IMR-90 (cell line): ENCODE measurements around the gene NOD1. TPM values are rescaled to one million over a fixed set of nuclear protein-coding genes. Genes with fewer than 3 reads are reported as not detected.

Experiments
- ATAC-seq: fragments of 200-7000 bp; cut with Tn5 transposase; 2 replicates; pipeline ENCODE4 v1.9.1; 2020; ENCODE audit warnings: low read depth, mild to moderate bottlenecking, moderate library complexity
- BruUV-seq: library from RNA; stranded (reverse); fragments of 400-500 nt; replicated peaks from 2 replicates; lab custom pipeline; 2021; lab: Mats Ljungman, UMichigan
- CTCF ChIA-PET: fragments of 300-600 bp; formaldehyde crosslinking; extraction: SDS; loops from one replicate; lab custom pipeline; 2021; ENCODE audit warnings: antibody characterized with exemption; lab: Yijun Ruan, JAX
- POLR2A ChIA-PET: fragments of 300-600 bp; sonication (Branson Sonifier 250); formaldehyde crosslinking; loops from one replicate; lab custom pipeline; 2022; ENCODE audit warnings: antibody characterized with exemption; ENCODE audit not compliant: unreplicated experiment; lab: Charles Lee
- DNase-seq: peaks from one replicate; pipeline ENCODE4 v3.0.0; 2013
- H2AFZ ChIP-seq: replicated peaks from 2 replicates; pipeline ENCODE3; 2013; ENCODE audit warnings: low read length, mild to moderate bottlenecking; ENCODE audit not compliant: poor library complexity
- H2AK5ac ChIP-seq: 2 replicates; pipeline ENCODE4 v1.6.1; 2013; ENCODE audit warnings: low read depth, low read length, inconsistent platforms
- H2AK9ac ChIP-seq: replicated peaks from 2 replicates; pipeline ENCODE3; 2013; ENCODE audit warnings: mild to moderate bottlenecking, low read depth, low read length, moderate library complexity; ENCODE audit not compliant: poor library complexity
- H2BK120ac ChIP-seq: 2 replicates; pipeline ENCODE4 v1.6.1; 2013; ENCODE audit warnings: low read depth, low read length, inconsistent platforms
- H2BK15ac ChIP-seq: 3 replicates; pipeline ENCODE4 v1.6.1; 2013; ENCODE audit warnings: low read depth, low read length, inconsistent platforms
- H2BK20ac ChIP-seq: 2 replicates; pipeline ENCODE4 v1.6.1; 2013; ENCODE audit warnings: low read depth, mild to moderate bottlenecking, inconsistent platforms, low read length, moderate library complexity
- H2BK5ac ChIP-seq: 2 replicates; pipeline ENCODE4 v1.6.1; 2013; ENCODE audit warnings: mild to moderate bottlenecking, low read depth, low read length, inconsistent platforms; ENCODE audit not compliant: poor library complexity, severe bottlenecking
- H3K14ac ChIP-seq: replicated peaks from 2 replicates; pipeline ENCODE4 v1.6.1; 2013; ENCODE audit warnings: low read depth, low read length, inconsistent platforms
- H3K18ac ChIP-seq: 2 replicates; pipeline ENCODE4 v1.6.1; 2013; ENCODE audit warnings: low read depth, low read length, control low read depth
- H3K23ac ChIP-seq: 2 replicates; pipeline ENCODE4 v1.6.1; 2013; ENCODE audit warnings: low read depth, low read length, inconsistent platforms
- H3K27ac ChIP-seq: 2 replicates; pipeline ENCODE4 v1.5.1; 2013; ENCODE audit warnings: mild to moderate bottlenecking, control low read depth, low read length; ENCODE audit not compliant: insufficient read depth
- H3K27me3 ChIP-seq: 2 replicates; pipeline ENCODE4 v1.6.1; 2013; ENCODE audit warnings: low read length; ENCODE audit not compliant: control insufficient read depth, insufficient read depth
- H3K36me3 ChIP-seq: 2 replicates; pipeline ENCODE4 v1.6.1; 2013; ENCODE audit warnings: low read length, mixed read lengths; ENCODE audit not compliant: control insufficient read depth, insufficient read depth
- H3K4ac ChIP-seq: 2 replicates; pipeline ENCODE4 v1.6.1; 2013; ENCODE audit warnings: low read depth, low read length, inconsistent platforms
- H3K4me1 ChIP-seq: 2 replicates; pipeline ENCODE4 v1.6.1; 2013; ENCODE audit warnings: low read length, mixed read lengths; ENCODE audit not compliant: control insufficient read depth, insufficient read depth
- H3K4me2 ChIP-seq: 2 replicates; pipeline ENCODE4 v1.6.1; 2013; ENCODE audit warnings: low read depth, mild to moderate bottlenecking, control low read depth, low read length, moderate library complexity
- H3K4me3 ChIP-seq: 2 replicates; pipeline ENCODE4 v1.5.1; 2013; ENCODE audit warnings: low read depth, mild to moderate bottlenecking, control low read depth, low read length, moderate library complexity; ENCODE audit not compliant: insufficient read depth
- H3K56ac ChIP-seq: 2 replicates; pipeline ENCODE4 v1.6.1; 2013; ENCODE audit warnings: low read length, inconsistent platforms; ENCODE audit not compliant: insufficient read depth; ENCODE audit errors: extremely low read depth
- H3K79me1 ChIP-seq, 2 experiments: 2 replicates each; pipeline ENCODE4 v1.6.1; 2013; ENCODE audit warnings: low read length in 2 of 2, inconsistent platforms in 1 of 2, low read depth in 1 of 2
- H3K9ac ChIP-seq: 2 replicates; pipeline ENCODE4 v1.6.1; 2013; ENCODE audit warnings: low read depth, low read length, control low read depth
- H3K9me1 ChIP-seq: 2 replicates; pipeline ENCODE4 v1.6.1; 2013; ENCODE audit warnings: low read length, inconsistent platforms; ENCODE audit not compliant: insufficient read depth
- H3K9me3 ChIP-seq: 2 replicates; pipeline ENCODE4 v1.6.1; 2013; ENCODE audit warnings: low read length; ENCODE audit not compliant: control insufficient read depth, insufficient read depth
- H4K20me1 ChIP-seq: 2 replicates; pipeline ENCODE4 v1.6.1; 2013; ENCODE audit warnings: low read length, inconsistent platforms; ENCODE audit not compliant: insufficient read depth
- H4K5ac ChIP-seq: 2 replicates; pipeline ENCODE4 v1.6.1; 2013; ENCODE audit warnings: mild to moderate bottlenecking, low read depth, low read length, control low read depth
- H4K8ac ChIP-seq, 2 experiments: 2 replicates each; pipeline ENCODE4 v1.6.1; 2013; ENCODE audit warnings: low read depth in 2 of 2, low read length in 2 of 2, control low read depth in 1 of 2, inconsistent platforms in 1 of 2
- H4K91ac ChIP-seq: 2 replicates; pipeline ENCODE4 v1.6.1; 2013; ENCODE audit warnings: low read depth, low read length, inconsistent platforms; ENCODE audit not compliant: insufficient read depth
- BHLHE40 ChIP-seq: fragments of 150-350 bp; IDR thresholded peaks from 2 replicates; pipeline ENCODE4 v1.6.1; 2016; ENCODE audit warnings: mild to moderate bottlenecking, low read depth, low read length
- CEBPB ChIP-seq: IDR thresholded peaks from 2 replicates; pipeline ENCODE4 v1.6.1; 2012; ENCODE audit warnings: low read depth, low read length, improper control_type of control experiment
- CHD1 ChIP-seq: IDR thresholded peaks from 2 replicates; pipeline ENCODE4 v1.6.1; 2012; ENCODE audit warnings: low read depth, low read length, improper control_type of control experiment
- FOS ChIP-seq: fragments of 150-350 bp; IDR thresholded peaks from 2 replicates; pipeline ENCODE4 v1.6.1; 2016; ENCODE audit warnings: low read depth, low read length
- MAFK ChIP-seq: IDR thresholded peaks from 2 replicates; pipeline ENCODE4 v1.6.1; 2012; ENCODE audit warnings: low read depth, low read length, improper control_type of control experiment
- MAZ ChIP-seq: IDR thresholded peaks from 2 replicates; pipeline ENCODE4 v1.6.1; 2012; ENCODE audit warnings: low read depth, mild to moderate bottlenecking, low read length, improper control_type of control experiment, moderate library complexity, borderline replicate concordance
- MXI1 ChIP-seq: IDR thresholded peaks from 2 replicates; pipeline ENCODE4 v1.6.1; 2012; ENCODE audit warnings: low read depth, mild to moderate bottlenecking, low read length, moderate library complexity, borderline replicate concordance
- NFE2L2 ChIP-seq: fragments of 150-350 bp; IDR thresholded peaks from 2 replicates; pipeline ENCODE4 v1.6.1; 2016; ENCODE audit warnings: low read depth, mild to moderate bottlenecking, low read length
- POLR2A ChIP-seq: IDR thresholded peaks from 2 replicates; pipeline ENCODE4 v1.6.1; 2012; ENCODE audit warnings: mild to moderate bottlenecking, low read depth, low read length
- RAD21 ChIP-seq: IDR thresholded peaks from 2 replicates; pipeline ENCODE4 v1.6.1; 2012; ENCODE audit warnings: low read length, improper control_type of control experiment
- RCOR1 ChIP-seq: IDR thresholded peaks from 2 replicates; pipeline ENCODE4 v1.6.1; 2012; ENCODE audit warnings: mild to moderate bottlenecking, low read length, improper control_type of control experiment; ENCODE audit not compliant: insufficient replicate concordance
- RFX5 ChIP-seq: IDR thresholded peaks from 2 replicates; pipeline ENCODE4 v1.8.0; 2012; ENCODE audit warnings: low read depth, mild to moderate bottlenecking, low read length, moderate library complexity
- SMC3 ChIP-seq: fragments of 150-350 bp; IDR thresholded peaks from 2 replicates; pipeline ENCODE4 v1.6.1; 2016; ENCODE audit warnings: low read depth, mild to moderate bottlenecking, antibody characterized with exemption, low read length, moderate library complexity
- USF2 ChIP-seq: fragments of 150-350 bp; IDR thresholded peaks from 2 replicates; pipeline ENCODE4 v1.6.1; 2017; ENCODE audit warnings: mild to moderate bottlenecking, antibody characterized with exemption, low read length, low read depth
- WGBS, 2 experiments: methylation state at CpG; one replicate each; pipeline versions ENCODE4 v1.1.5 to v1.1.7; 2013; ENCODE audit warnings: missing lambda C conversion rate in 2 of 2; ENCODE audit not compliant: insufficient read length in 1 of 2; ENCODE audit errors: extremely low coverage in 2 of 2; 5-methylcytosine and 5-hydroxymethylcytosine counted together
- dilution Hi-C: fragments of 300-500 bp; cut with HindIII; formaldehyde crosslinking; loops from one replicate; pipeline ENCODE4 v1.14.3; 2018; ENCODE audit warnings: low sequenced_read_pairs; ENCODE audit not compliant: unreplicated experiment
- in situ Hi-C: fragments of 300-500 bp; cut with MboI; formaldehyde crosslinking; loops from 3 replicates; pipeline ENCODE4 v1.14.3; 2019; ENCODE audit warnings: low sequenced_read_pairs, inconsistent platforms, mixed read lengths
- intact Hi-C: fragments of 100-400 bp; cut with micrococcal nuclease; formaldehyde crosslinking; loops from 2 replicates; pipeline ENCODE4 v1.10.0; 2022
- polyA plus RNA-seq, 3 experiments: library from polyadenylated mRNA; depleted of rRNA; stranded (reverse); fragments of >200 nt; gene quantifications; 2 replicates each; pipeline ENCODE4 v1.2.3, GENCODE V29; 2012; ENCODE audit warnings: low replicate concordance in 1 of 3
- total RNA-seq: library from RNA; depleted of rRNA; stranded (reverse); fragments of >200 nt; gene quantifications from 2 replicates; pipeline ENCODE4 v1.2.3, GENCODE V29; 2012
- TF ChIP-seq, protein P1 (sequence below): fragments of 150-350 bp; IDR thresholded peaks from 2 replicates; pipeline ENCODE4 v1.6.1; 2016; ENCODE audit warnings: low read depth, mild to moderate bottlenecking, low read length, moderate library complexity, borderline replicate concordance
- TF ChIP-seq, protein P2 (sequence below): conservative IDR thresholded peaks from 2 replicates; pipeline ENCODE4 v1.5.1; 2012; ENCODE audit warnings: mild to moderate bottlenecking, low read depth, low read length, improper control_type of control experiment

NOD1 gene
- total and polyA plus RNA-seq, 2 of the 4 experiments (the other 2 are of a cell fraction): 1.8 to 3.0 TPM

DNA sequence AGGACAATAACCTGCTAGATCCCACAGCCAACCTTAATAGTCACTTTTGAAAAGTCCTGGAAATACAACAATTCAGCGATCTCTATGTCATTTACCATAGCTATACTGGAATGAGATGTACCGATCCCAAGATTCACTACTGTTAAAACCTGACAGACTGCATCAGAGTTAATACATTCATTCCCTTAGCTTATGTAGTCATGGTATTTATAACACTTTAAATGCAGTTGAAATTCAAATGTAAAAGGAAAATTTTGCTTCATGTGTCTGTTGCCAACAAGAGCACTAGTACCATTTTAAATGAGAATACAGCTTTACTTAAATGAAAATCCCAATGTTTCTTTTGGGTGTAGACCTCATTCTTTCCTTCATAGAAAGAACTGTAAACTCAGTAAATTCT is 37.2 kb upstream of the NOD1 start:
- Histone ChIP-seq H3K9ac (no peak overlapping the region), H3K4me3 (no peak overlapping the region), H3K4ac (no peak overlapping the region), H4K20me1 (no peaks in the 10 kb centered on the region), H4K91ac (no peak overlapping the region), H3K4me1 (peaks cover 2% of the 10 kb centered on the region), H3K27me3 (no peaks in the 10 kb centered on the region), H2BK5ac (no peak overlapping the region), H2AK5ac (no peak overlapping the region), H3K4me2 (no peak overlapping the region), H2BK20ac (no peak overlapping the region), H4K5ac (no peak overlapping the region), H3K56ac (no peak overlapping the region), H2AFZ (no peak overlapping the region), H2BK15ac (no peak overlapping the region), H3K18ac (no peak overlapping the region), H4K8ac (no peak overlapping the region), H3K9me3 (no peaks in the 10 kb centered on the region), H3K23ac (no peak overlapping the region), H2AK9ac (no peak overlapping the region), H2BK120ac (no peak overlapping the region), H3K27ac (no peak overlapping the region), H3K36me3 (no peaks in the 10 kb centered on the region), H3K14ac (no peak overlapping the region), H3K79me1 (no peaks in the 10 kb centered on the region), H3K9me1 (no peaks in the 10 kb centered on the region)
- no CpG with 5 or more reads among the region's 2 CpGs for WGBS, 2 experiments
- ATAC-seq: no peak
- TF ChIP-seq, protein P1, sequence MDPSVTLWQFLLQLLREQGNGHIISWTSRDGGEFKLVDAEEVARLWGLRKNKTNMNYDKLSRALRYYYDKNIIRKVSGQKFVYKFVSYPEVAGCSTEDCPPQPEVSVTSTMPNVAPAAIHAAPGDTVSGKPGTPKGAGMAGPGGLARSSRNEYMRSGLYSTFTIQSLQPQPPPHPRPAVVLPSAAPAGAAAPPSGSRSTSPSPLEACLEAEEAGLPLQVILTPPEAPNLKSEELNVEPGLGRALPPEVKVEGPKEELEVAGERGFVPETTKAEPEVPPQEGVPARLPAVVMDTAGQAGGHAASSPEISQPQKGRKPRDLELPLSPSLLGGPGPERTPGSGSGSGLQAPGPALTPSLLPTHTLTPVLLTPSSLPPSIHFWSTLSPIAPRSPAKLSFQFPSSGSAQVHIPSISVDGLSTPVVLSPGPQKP: no peak
- TF ChIP-seq CHD1 (no peak), USF2 (no peak), SMC3 (no peak), MXI1 (no peak), MAFK (no peak), FOS (no peak), RAD21 (no peak), CEBPB (no peak), POLR2A (no peak), NFE2L2 (no peak), RFX5 (no peak), RCOR1 (no peak), MAZ (no peak), BHLHE40 (no peak)
- TF ChIP-seq, protein P2, sequence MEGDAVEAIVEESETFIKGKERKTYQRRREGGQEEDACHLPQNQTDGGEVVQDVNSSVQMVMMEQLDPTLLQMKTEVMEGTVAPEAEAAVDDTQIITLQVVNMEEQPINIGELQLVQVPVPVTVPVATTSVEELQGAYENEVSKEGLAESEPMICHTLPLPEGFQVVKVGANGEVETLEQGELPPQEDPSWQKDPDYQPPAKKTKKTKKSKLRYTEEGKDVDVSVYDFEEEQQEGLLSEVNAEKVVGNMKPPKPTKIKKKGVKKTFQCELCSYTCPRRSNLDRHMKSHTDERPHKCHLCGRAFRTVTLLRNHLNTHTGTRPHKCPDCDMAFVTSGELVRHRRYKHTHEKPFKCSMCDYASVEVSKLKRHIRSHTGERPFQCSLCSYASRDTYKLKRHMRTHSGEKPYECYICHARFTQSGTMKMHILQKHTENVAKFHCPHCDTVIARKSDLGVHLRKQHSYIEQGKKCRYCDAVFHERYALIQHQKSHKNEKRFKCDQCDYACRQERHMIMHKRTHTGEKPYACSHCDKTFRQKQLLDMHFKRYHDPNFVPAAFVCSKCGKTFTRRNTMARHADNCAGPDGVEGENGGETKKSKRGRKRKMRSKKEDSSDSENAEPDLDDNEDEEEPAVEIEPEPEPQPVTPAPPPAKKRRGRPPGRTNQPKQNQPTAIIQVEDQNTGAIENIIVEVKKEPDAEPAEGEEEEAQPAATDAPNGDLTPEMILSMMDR: no peak
- dilution Hi-C loops: no loop called here
- in situ Hi-C loops: no loop called here
- intact Hi-C loops: no loop called here
- CTCF ChIA-PET: no interaction called here
- no peak for DNase-seq
- BruUV-seq: no TSS peak
- POLR2A ChIA-PET: no interaction called here
